CD4-positive, alpha-beta T cell treated with Interferon gamma for 1 hour (primary cell): ENCODE measurements around the gene SYTL4.
A peak's percentile ranks its signal among the peaks of the same experiment; 100 is the strongest.

ENCODE experiments used
- DNase-seq: peaks from one replicate; pipeline ENCODE4 v3.0.0-alpha.2; 2020

The SYTL4 gene

GRCh38 chrX:100647095-100647494, 84.8 kb downstream of the SYTL4 start:
- DNase-seq, result no peak

GRCh38 chrX:100645106-100645505, 86.8 kb downstream of the SYTL4 start:
- no peak for DNase-seq

- no peak for DNase-seq
Measured at GRCh38 chrX:100643956-100644860, 87.7 kb downstream of the SYTL4 start, which contains the start of gene SRPX2. Gene SRPX2 (plus strand): TSS chrX:100644199. CDS start chrX:100646323, 2,124 bp downstream.

GRCh38 chrX:100643212-100643611, 88.7 kb downstream of the SYTL4 start:
- DNase-seq, result no peak

GRCh38 chrX:100642290-100642689, 89.6 kb downstream of the SYTL4 start:
- DNase-seq, result no peak

- DNase-seq, result peak; percentile 71
Measured at GRCh38 chrX:100636321-100636991, 95.5 kb downstream of the SYTL4 start, which contains the start of gene TSPAN6. Gene TSPAN6 (minus strand): TSS chrX:100636806. CDS start chrX:100636694, 112 bp downstream.

GRCh38 chrX:100635989-100636320, 96.0 kb downstream of the SYTL4 start:
- DNase-seq, result no peak

GRCh38 chrX:100635040-100635439, 96.9 kb downstream of the SYTL4 start:
- no peak for DNase-seq

GRCh38 chrX:100625985-100626491, 105.9 kb downstream of the SYTL4 start:
- no peak for DNase-seq
